ENCODE data around the gene MYO3B. TPM values are rescaled to one million over a fixed set of nuclear protein-coding genes. Genes with fewer than 3 reads are reported as not detected.

The MYO3B gene
- total RNA-seq, 1 experiment from 2014 or later, result 0.50 TPM

DNA sequence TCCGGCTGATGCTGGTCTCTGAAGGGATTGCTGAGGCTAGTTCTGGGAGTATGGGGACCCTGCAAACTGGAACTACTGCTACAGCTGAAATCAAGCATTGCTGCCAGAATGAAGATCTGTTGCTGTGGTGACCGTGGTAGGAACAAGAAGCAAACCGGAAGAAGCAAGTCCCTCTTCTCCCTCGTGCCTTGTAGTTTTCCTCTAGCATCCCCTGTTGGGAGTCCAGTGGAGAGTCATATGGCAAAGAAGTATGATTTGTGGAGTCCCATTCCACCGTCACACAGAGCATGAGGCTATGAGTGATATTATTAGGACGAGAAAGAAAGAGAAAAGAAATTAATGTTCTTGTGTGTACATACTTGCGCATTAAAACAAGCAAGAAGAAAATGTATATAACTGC lies 398.3 kb downstream of the MYO3B start (continued):
- TF ChIP-seq, protein P1, sequence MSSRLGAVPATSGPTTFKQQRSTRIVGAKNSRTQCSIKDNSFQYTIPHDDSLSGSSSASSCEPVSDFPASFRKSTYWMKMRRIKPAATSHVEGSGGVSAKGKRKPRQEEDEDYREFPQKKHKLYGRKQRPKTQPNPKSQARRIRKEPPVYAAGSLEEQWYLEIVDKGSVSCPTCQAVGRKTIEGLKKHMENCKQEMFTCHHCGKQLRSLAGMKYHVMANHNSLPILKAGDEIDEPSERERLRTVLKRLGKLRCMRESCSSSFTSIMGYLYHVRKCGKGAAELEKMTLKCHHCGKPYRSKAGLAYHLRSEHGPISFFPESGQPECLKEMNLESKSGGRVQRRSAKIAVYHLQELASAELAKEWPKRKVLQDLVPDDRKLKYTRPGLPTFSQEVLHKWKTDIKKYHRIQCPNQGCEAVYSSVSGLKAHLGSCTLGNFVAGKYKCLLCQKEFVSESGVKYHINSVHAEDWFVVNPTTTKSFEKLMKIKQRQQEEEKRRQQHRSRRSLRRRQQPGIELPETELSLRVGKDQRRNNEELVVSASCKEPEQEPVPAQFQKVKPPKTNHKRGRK (CRISPR knock-in tag; IDR thresholded peaks at IDR 0.05; ENCODE audit: borderline replicate concordance), result no peak
- TF ChIP-seq NR1H2 (CRISPR knock-in tag; IDR thresholded peaks at IDR 0.05), result no peak

- POLR2A ChIA-PET, result no interaction called here
- TF ChIP-seq ZSCAN18 (CRISPR knock-in tag; IDR thresholded peaks at IDR 0.05), result no peak
- TF ChIP-seq NFATC4 (CRISPR knock-in tag; IDR thresholded peaks at IDR 0.05), result no peak
- no peak overlapping the region for H3K27ac Mint-ChIP-seq
- H3K4me1 Mint-ChIP-seq, result peaks cover 23% of the 10 kb centered on the region
- H3K36me3 Mint-ChIP-seq, result no peaks in the 10 kb centered on the region
- CTCF ChIA-PET, result interaction anchor here (1.7 kb wide), 1 partner anchor 168 kb away, joined by 8 read pairs; no protein-coding TSS in a partner anchor
- ATAC-seq (no peak), DNase-seq (ENCODE audit: low spot score) (no peak)
- H3K27me3 Mint-ChIP-seq (ENCODE audit: low read depth), result no peaks in the 10 kb centered on the region
- no peaks in the 10 kb centered on the region for H3K9me3 Mint-ChIP-seq
- H3K4me3 Mint-ChIP-seq, result no peak overlapping the region
These were observed 399.4 kb downstream of the MYO3B start for GRCh38 chr2:170577356-170577755.

DNA sequence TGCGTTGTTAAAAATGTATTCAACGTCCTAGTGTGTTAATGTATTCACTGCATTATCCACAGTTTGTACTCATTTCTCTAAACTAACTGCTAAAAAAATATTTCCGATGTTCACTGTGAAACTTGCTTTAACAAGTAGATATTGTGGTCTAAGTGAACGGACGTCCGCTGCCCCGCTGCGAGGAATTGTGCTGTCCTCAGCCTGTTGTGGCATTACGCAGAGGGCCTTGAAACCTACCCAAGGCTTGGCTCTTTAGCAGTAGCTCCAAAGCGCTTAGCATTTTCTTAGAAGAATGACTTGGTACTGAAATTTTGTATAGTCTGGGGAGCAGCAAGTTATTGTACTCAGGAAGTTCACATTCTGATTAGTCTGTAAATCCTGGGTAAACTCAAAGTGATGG lies 400.7 kb downstream of the MYO3B start:
- CTCF ChIA-PET, result no interaction called here

GRCh38 chr2:170579511-170579910 lies 401.6 kb downstream of the MYO3B start:
- no peak for TF ChIP-seq MXD4 (CRISPR knock-in tag; IDR thresholded peaks at IDR 0.05; ENCODE audit: borderline replicate concordance)
- TF ChIP-seq NFE2L1 (CRISPR knock-in tag; IDR thresholded peaks at IDR 0.05), result no peak
- TF ChIP-seq TP53 (CRISPR knock-in tag; IDR thresholded peaks at IDR 0.05), result no peak
- no peak for TF ChIP-seq PREB (CRISPR knock-in tag; IDR thresholded peaks at IDR 0.05; ENCODE audit: borderline replicate concordance)
- TF ChIP-seq IRF2 (CRISPR knock-in tag; IDR thresholded peaks at IDR 0.05; ENCODE audit: borderline replicate concordance, low read depth), result no peak
- CTCF ChIA-PET, result no interaction called here
- ATAC-seq, result no peak
- Mint-ChIP-seq H3K36me3 (no peaks in the 10 kb centered on the region), H3K4me1 (peaks cover 28% of the 10 kb centered on the region), H3K4me3 (no peak overlapping the region), H3K27ac (no peak overlapping the region), H3K27me3 (ENCODE audit: low read depth) (no peaks in the 10 kb centered on the region), H3K9me3 (no peaks in the 10 kb centered on the region)
- POLR2A ChIA-PET, result no interaction called here
- no peak for DNase-seq (ENCODE audit: low spot score)

More for the DNA sequence above, 400.7 kb downstream of the MYO3B start:
- H3K27ac Mint-ChIP-seq, result no peak overlapping the region
- no peaks in the 10 kb centered on the region for H3K9me3 Mint-ChIP-seq
- ATAC-seq (no peak), DNase-seq (ENCODE audit: low spot score) (no peak)
- H3K4me1 Mint-ChIP-seq, result peaks cover 32% of the 10 kb centered on the region
- H3K27me3 Mint-ChIP-seq (ENCODE audit: low read depth), result no peaks in the 10 kb centered on the region
- TF ChIP-seq ELF4 (CRISPR knock-in tag; IDR thresholded peaks at IDR 0.05; ENCODE audit: low read depth) (no peak), OVOL2 (CRISPR knock-in tag; IDR thresholded peaks at IDR 0.05; ENCODE audit: borderline replicate concordance) (no peak)
- POLR2A ChIA-PET, result no interaction called here
- H3K36me3 Mint-ChIP-seq, result no peaks in the 10 kb centered on the region
- H3K4me3 Mint-ChIP-seq, result no peak overlapping the region

- peaks cover 20% of the 10 kb centered on the region for H3K4me1 Mint-ChIP-seq
- POLR2A ChIA-PET, result interaction anchor here (0.5 kb wide), 1 partner anchor 404 kb away, joined by 3 read pairs; no protein-coding TSS in a partner anchor
- TF ChIP-seq ZBTB21 (CRISPR knock-in tag; IDR thresholded peaks at IDR 0.05; ENCODE audit: borderline replicate concordance) (no peak), SMAD3 (CRISPR knock-in tag; IDR thresholded peaks at IDR 0.05; ENCODE audit: borderline replicate concordance) (no peak), TP53 (CRISPR knock-in tag; IDR thresholded peaks at IDR 0.05) (no peak), ZMAT4 (CRISPR knock-in tag; IDR thresholded peaks at IDR 0.05) (no peak)
- TF ChIP-seq, protein P2, sequence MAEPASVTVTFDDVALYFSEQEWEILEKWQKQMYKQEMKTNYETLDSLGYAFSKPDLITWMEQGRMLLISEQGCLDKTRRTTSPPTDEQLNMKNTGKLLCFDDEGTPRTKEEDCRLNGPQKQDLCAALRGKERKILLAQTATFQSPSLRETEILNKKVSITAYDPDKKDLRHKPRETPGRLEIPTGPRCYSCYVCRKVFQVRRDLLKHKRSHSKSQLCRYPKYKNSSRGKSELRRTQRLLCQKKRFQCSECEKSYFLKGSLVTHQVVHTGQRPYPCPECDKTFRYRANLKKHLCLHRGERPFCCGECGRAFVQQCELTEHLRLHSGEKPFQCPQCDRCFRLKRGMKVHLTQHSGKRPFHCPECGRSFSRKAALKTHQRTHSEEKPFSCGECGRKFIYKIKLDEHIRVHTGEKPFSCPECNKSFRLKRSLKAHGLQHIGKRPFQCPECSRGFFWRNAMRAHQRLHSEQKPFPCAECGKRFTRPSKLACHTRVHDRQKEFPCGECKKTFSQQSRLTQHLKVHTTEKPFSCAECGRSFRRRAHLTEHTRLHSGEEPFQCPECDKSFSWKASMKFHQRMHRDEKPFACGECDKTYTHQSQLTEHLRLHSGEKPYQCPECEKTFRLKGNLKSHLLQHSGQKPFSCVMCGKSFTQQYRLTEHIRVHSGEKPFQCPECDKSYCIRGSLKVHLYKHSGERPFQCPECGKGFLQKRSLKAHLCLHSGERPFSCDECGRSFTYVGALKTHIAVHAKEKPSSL (CRISPR knock-in tag; conservative IDR thresholded peaks at IDR 0.05), result no peak
- TF ChIP-seq, protein P3, sequence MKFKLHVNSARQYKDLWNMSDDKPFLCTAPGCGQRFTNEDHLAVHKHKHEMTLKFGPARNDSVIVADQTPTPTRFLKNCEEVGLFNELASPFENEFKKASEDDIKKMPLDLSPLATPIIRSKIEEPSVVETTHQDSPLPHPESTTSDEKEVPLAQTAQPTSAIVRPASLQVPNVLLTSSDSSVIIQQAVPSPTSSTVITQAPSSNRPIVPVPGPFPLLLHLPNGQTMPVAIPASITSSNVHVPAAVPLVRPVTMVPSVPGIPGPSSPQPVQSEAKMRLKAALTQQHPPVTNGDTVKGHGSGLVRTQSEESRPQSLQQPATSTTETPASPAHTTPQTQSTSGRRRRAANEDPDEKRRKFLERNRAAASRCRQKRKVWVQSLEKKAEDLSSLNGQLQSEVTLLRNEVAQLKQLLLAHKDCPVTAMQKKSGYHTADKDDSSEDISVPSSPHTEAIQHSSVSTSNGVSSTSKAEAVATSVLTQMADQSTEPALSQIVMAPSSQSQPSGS (CRISPR knock-in tag; IDR thresholded peaks at IDR 0.05; ENCODE audit: borderline replicate concordance, low read depth), result no peak
- TF ChIP-seq, protein P4, sequence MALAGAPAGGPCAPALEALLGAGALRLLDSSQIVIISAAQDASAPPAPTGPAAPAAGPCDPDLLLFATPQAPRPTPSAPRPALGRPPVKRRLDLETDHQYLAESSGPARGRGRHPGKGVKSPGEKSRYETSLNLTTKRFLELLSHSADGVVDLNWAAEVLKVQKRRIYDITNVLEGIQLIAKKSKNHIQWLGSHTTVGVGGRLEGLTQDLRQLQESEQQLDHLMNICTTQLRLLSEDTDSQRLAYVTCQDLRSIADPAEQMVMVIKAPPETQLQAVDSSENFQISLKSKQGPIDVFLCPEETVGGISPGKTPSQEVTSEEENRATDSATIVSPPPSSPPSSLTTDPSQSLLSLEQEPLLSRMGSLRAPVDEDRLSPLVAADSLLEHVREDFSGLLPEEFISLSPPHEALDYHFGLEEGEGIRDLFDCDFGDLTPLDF (CRISPR knock-in tag; IDR thresholded peaks at IDR 0.05), result no peak
These were observed 404.4 kb downstream of the MYO3B start for GRCh38 chr2:170582313-170582712.

More at GRCh38 chr2:170582313-170582712, 404.4 kb downstream of the MYO3B start:
- Mint-ChIP-seq H3K36me3 (no peaks in the 10 kb centered on the region), H3K27me3 (ENCODE audit: low read depth) (no peaks in the 10 kb centered on the region), H3K27ac (peak overlapping the region; percentile 72), H3K4me3 (no peak overlapping the region), H3K9me3 (no peaks in the 10 kb centered on the region)
- CTCF ChIA-PET, result interaction anchor here (0.6 to 0.8 kb wide), 3 partner anchors 26 to 174 kb away, joined by 3 read pairs; no protein-coding TSS in a partner anchor
- DNase-seq (ENCODE audit: low spot score) (no peak), ATAC-seq (peak; percentile 31)

Data from WTC11 (cell line).